ENCODE measurements around the gene FHIT. TPM values are rescaled to one million over a fixed set of nuclear protein-coding genes. Genes with fewer than 3 reads are reported as not detected.

FHIT gene
- total RNA-seq, 4 donors from 2014 or later = 3.5 to 17.0 (median 16.7) TPM

DNA sequence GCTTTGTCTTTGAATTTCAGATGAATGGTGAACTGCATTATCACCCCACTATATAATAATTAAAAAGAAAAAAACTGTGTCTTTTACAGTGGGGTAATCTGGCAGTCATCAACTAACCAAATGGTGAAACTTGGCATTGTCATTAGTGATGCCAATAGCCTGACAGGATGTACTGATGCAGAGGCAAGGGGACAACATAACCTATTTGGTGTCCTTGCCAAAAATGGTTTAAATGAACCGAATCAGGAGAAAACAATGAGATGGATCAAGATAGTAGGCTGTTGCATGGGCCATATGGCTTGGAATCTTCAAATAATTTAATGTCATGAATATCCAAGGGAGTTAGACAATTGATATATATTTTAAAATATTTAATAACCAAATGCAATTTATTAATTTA is 738.7 kb downstream of the FHIT start:
- Histone ChIP-seq H3K9me3 (no peaks in the 10 kb centered on the region), H3K36me3 (no peaks in the 10 kb centered on the region), H3K27ac (no peak overlapping the region), H3K4me3 (no peak overlapping the region), H3K4me1 (no peaks in the 10 kb centered on the region), H3K27me3 (no peaks in the 10 kb centered on the region)
- no peak for DNase-seq
- TF ChIP-seq, protein P1, sequence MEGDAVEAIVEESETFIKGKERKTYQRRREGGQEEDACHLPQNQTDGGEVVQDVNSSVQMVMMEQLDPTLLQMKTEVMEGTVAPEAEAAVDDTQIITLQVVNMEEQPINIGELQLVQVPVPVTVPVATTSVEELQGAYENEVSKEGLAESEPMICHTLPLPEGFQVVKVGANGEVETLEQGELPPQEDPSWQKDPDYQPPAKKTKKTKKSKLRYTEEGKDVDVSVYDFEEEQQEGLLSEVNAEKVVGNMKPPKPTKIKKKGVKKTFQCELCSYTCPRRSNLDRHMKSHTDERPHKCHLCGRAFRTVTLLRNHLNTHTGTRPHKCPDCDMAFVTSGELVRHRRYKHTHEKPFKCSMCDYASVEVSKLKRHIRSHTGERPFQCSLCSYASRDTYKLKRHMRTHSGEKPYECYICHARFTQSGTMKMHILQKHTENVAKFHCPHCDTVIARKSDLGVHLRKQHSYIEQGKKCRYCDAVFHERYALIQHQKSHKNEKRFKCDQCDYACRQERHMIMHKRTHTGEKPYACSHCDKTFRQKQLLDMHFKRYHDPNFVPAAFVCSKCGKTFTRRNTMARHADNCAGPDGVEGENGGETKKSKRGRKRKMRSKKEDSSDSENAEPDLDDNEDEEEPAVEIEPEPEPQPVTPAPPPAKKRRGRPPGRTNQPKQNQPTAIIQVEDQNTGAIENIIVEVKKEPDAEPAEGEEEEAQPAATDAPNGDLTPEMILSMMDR (IDR thresholded peaks at IDR 0.05) = no peak
- TF ChIP-seq POLR2A (IDR thresholded peaks at IDR 0.05) = no peak

DNA sequence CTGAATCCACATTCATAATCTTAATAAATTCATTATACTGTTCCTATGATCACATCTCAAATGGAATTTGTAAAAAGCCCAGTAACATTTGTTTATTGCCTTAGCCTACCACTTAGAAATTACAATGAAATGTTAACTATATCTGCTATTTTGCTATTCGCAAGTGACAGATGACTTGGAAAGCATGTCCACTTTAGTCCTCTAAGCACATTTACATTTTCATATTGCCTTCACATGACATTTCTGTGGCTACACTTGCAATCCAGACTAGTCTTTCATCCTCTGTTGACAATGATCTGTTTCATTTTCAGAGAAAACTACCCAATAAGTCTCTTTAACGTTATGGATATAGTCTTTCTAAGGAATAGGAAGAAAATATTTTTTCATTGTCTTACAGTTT is 741.8 kb downstream of the FHIT start:
- TF ChIP-seq, protein P1 (IDR thresholded peaks at IDR 0.05) = no peak
- no peak for TF ChIP-seq POLR2A (IDR thresholded peaks at IDR 0.05)
- no peak overlapping the region for H3K27ac ChIP-seq
- no peak overlapping the region for H3K4me3 ChIP-seq
- DNase-seq = no peak
- H3K4me1 ChIP-seq = no peaks in the 10 kb centered on the region
- no peaks in the 10 kb centered on the region for H3K27me3 ChIP-seq
- H3K36me3 ChIP-seq = no peaks in the 10 kb centered on the region
- H3K9me3 ChIP-seq = no peaks in the 10 kb centered on the region

DNA sequence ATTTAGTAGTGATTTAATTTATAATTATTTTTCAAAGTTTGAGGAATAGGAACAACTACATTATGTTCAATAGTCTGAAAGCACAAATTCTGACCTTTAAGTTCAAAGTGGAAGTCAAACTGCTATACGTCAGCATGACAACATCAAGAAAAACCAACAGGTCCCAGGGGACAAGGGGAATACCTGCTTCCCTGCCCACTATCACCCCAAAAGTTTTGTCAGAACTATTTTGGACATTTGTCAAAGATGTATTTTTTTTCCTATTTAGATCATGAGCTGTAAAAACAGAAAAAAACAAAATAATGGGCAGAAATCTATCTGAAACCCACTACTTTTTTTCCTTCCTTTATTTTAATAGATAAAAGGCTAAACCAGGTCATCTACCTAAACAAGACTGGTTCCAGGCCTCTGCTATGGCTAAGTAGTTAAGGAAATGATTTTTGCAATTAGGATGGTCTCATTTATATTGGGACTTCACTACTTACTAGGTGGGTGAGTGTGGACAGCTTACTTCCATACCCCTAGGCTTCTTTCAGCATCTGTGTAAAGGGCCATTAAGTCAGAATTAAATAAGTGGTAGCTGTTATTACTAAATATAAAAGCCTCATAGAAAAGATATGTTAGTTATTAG is 746.3 kb downstream of the FHIT start:
- Histone ChIP-seq H3K4me1 (no peaks in the 10 kb centered on the region), H3K4me3 (no peak overlapping the region), H3K36me3 (no peaks in the 10 kb centered on the region), H3K27ac (no peak overlapping the region), H3K27me3 (no peaks in the 10 kb centered on the region), H3K9me3 (no peaks in the 10 kb centered on the region)
- DNase-seq = no peak
- TF ChIP-seq POLR2A (IDR thresholded peaks at IDR 0.05) = no peak
- TF ChIP-seq, protein P1 (IDR thresholded peaks at IDR 0.05) = no peak

DNA sequence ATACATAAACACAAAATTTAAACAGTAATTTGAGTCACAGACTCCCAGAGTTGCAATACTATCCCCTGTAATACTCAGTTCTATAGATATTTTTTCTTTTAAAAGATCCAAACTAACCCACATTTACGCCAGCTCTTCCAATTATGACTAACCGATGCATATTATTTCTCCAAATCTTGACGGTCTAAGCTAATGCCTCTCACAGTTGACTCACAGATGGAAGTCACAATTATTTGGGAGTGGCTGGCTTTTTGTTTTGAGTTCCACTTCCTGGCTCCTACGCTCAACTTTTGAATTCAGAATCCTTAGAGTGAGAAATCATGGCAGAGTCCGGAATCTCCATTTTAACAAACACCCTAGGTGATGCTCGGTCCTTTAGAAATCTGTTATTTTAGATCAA is 749.9 kb downstream of the FHIT start:
- TF ChIP-seq, protein P1 (IDR thresholded peaks at IDR 0.05) = no peak
- no peak for TF ChIP-seq POLR2A (IDR thresholded peaks at IDR 0.05)
- Histone ChIP-seq H3K36me3 (no peaks in the 10 kb centered on the region), H3K9me3 (no peaks in the 10 kb centered on the region), H3K4me1 (no peaks in the 10 kb centered on the region), H3K27ac (no peak overlapping the region), H3K4me3 (no peak overlapping the region), H3K27me3 (no peaks in the 10 kb centered on the region)
- DNase-seq = no peak

DNA sequence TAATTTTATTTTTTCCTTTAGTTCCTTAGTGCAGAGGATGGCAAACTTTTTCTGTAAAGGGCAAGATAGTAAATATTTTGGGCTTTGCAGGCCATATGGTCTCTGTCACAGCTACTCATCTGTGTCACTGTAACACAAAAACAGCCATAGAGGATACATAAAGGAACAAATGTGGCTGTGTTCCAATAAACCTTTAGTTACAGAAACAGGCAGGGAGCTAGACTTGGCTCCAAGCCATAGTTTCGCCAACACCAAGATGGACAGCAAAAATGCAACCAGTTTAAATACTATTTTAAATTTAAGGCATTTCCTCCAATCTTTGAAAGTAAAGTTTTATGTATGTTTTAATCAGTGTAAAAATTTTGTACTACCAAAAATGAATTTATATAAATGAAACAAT is 753.4 kb downstream of the FHIT start:
- TF ChIP-seq, protein P1 (IDR thresholded peaks at IDR 0.05) = no peak
- no peak for TF ChIP-seq POLR2A (IDR thresholded peaks at IDR 0.05)
- DNase-seq = no peak
- no peak overlapping the region for H3K4me3 ChIP-seq
- no peaks in the 10 kb centered on the region for H3K36me3 ChIP-seq
- no peaks in the 10 kb centered on the region for H3K9me3 ChIP-seq
- H3K27me3 ChIP-seq = no peaks in the 10 kb centered on the region
- H3K4me1 ChIP-seq = no peaks in the 10 kb centered on the region
- no peak overlapping the region for H3K27ac ChIP-seq

DNA sequence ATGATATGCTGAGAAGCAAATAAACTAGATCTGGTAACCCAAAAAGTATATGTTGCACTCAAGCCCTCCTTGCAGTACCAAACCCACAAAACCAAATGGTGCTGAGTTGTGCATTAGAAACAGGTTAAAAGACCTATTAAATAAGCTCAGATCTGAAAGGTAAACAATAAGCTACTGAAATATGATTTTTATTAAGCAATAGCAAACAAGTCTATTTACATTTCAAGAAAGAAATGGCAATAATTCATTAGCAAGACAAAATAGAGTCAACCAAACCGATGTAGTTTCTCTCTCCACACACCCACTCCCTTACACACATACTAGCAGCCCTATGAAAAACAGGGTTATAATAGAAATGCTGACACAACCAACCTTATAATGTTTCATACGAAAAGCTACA is 760.3 kb downstream of the FHIT start:
- no peaks in the 10 kb centered on the region for H3K9me3 ChIP-seq
- H3K27ac ChIP-seq = no peak overlapping the region
- DNase-seq = no peak
- TF ChIP-seq, protein P1 (IDR thresholded peaks at IDR 0.05) = no peak
- TF ChIP-seq POLR2A (IDR thresholded peaks at IDR 0.05) = no peak
- H3K27me3 ChIP-seq = no peaks in the 10 kb centered on the region
- no peaks in the 10 kb centered on the region for H3K4me1 ChIP-seq
- H3K4me3 ChIP-seq = no peak overlapping the region
- no peaks in the 10 kb centered on the region for H3K36me3 ChIP-seq

Measured in Peyer's patch (tissue), 4 donors.